NCI-H2196 treated with DMSO at 0.1 percent for 48 hours (cell line): ENCODE data around the gene CYP24A1.
A peak's percentile ranks its signal among the peaks of the same experiment; 100 is the strongest.

Experiments
- DNase-seq: peaks from one replicate; lab custom pipeline; 2025; ENCODE audit not compliant: unreplicated experiment; lab: John Stamatoyannopoulos, UW

The CYP24A1 gene

GRCh38 chr20:54203281-54203680, 29.5 kb upstream of the CYP24A1 start:
- DNase-seq: no peak

GRCh38 chr20:54201268-54201846, 27.6 kb upstream of the CYP24A1 start:
- DNase-seq: no peak

- DNase-seq: no peak
These were observed 26.9 kb upstream of the CYP24A1 start for GRCh38 chr20:54200487-54201267.

- DNase-seq: peak; percentile 47
These were observed 26.0 kb upstream of the CYP24A1 start for GRCh38 chr20:54199721-54200176.

GRCh38 chr20:54199283-54199682, 25.5 kb upstream of the CYP24A1 start:
- no peak for DNase-seq

GRCh38 chr20:54197621-54198604, 24.1 kb upstream of the CYP24A1 start:
- DNase-seq: no peak

GRCh38 chr20:54195483-54196472, 22.0 kb upstream of the CYP24A1 start:
- no peak for DNase-seq

- DNase-seq: no peak
These were observed 21.1 kb upstream of the CYP24A1 start for GRCh38 chr20:54194724-54195438.

- DNase-seq: no peak
These were observed 20.0 kb upstream of the CYP24A1 start for GRCh38 chr20:54193817-54194216.

GRCh38 chr20:54190217-54190616, 16.4 kb upstream of the CYP24A1 start:
- no peak for DNase-seq

GRCh38 chr20:54189630-54190029, 15.8 kb upstream of the CYP24A1 start:
- no peak for DNase-seq

GRCh38 chr20:54188132-54188849, 14.5 kb upstream of the CYP24A1 start:
- DNase-seq: no peak

GRCh38 chr20:54184904-54185626, 11.3 kb upstream of the CYP24A1 start:
- DNase-seq: no peak

GRCh38 chr20:54184071-54184470, 10.3 kb upstream of the CYP24A1 start:
- no peak for DNase-seq

GRCh38 chr20:54180931-54181330, 7.1 kb upstream of the CYP24A1 start:
- DNase-seq: no peak

GRCh38 chr20:54179946-54180345, 6.2 kb upstream of the CYP24A1 start:
- peak; percentile 58 for DNase-seq

- DNase-seq: no peak
These were observed 4.5 kb upstream of the CYP24A1 start for GRCh38 chr20:54178256-54178655.

GRCh38 chr20:54177378-54177777, 3.6 kb upstream of the CYP24A1 start:
- no peak for DNase-seq
